NCI-H2196 treated with DMSO at 0.1 percent for 48 hours (cell line): Measurements from ENCODE around the gene GNGT2.

ENCODE experiments used
- DNase-seq: peaks from one replicate; lab custom pipeline; 2025; ENCODE audit not compliant: unreplicated experiment; lab: John Stamatoyannopoulos, UW

GNGT2 gene

GRCh38 chr17:49210158-49211029 is at the start of gene GNGT2, which contains the start of gene ABI3:
Gene GNGT2 (minus strand): TSS chr17:49210574. CDS start chr17:49207422, 3,152 bp downstream.
Gene ABI3 (plus strand): TSS chr17:49210707. CDS start chr17:49210725, 18 bp downstream.
- DNase-seq = no peak

DNA sequence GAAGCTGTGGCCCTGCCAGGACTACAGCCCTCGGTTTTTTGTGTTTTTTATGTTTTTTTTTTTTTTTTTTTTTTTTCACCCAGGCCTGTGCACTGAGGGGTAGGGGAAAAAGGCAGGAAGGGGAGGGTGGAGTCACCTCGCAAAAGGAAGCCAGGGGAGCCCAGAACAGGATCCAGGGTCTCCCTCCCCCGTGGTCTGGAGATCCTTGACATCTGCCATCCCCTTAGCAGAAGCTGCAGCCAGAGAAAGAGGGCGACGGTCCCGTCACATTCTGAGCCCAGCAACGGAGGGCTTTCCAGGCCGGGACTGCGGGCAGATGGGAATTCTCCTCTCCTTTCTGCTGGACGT is 49.3 kb upstream of the GNGT2 start:
- no peak for DNase-seq

DNA sequence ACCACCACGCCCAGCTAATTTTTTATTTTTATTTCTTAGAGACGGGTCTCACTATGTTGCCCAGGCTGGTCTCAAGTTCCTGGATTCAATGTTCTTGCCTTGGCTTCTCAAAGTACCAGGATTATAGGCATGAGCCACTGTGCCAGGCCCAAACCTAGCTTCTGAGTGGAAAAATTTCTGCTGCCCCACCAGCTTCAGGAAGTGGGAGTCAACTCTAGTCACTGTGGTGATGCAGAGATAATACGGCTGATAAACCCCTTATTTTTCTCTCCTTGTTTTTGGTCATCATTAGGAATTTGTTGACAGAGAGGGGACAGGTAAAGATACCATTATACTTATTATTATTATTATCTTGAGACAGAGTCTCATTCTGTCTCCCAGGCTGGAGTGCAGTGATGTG is 48.0 kb upstream of the GNGT2 start:
- DNase-seq = no peak

DNA sequence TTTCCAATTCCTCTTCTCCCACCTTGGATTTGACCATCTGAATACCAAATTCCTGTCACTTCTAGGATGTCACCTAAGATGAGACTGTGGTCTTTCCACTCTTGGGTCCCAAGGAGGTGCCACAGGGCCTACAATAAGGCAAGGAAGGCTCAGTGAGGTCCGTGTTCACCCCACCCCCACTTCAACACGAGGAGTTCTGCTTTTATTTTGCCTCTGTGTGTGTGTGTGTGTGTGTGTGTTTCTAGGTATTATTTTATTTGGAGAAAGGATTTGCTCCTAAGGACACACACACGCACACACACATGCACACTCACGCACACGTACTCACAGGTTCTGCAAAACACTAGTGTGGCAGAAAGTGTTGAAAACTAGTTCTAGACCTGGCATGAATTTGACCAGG is 44.8 kb upstream of the GNGT2 start:
- DNase-seq = no peak

DNA sequence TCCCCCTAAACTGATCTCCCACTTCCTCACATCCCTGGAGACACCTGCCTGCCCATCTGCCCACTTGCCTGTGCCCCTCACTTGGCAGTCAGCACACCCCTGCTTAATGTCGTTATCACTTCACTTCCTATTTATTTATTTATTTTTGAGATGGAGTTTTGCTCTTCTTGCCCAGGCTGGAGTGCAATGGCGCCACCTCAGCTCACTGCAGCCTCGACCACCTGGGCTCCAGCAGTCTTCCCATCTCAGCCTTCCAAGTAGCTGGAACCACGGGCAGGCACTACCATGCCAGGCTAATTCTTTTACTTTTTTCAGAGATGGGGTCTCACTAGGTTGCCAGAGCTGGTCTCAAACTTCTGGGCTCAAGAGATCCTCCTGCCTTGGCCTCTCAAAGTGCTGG is 43.7 kb upstream of the GNGT2 start:
- no peak for DNase-seq

GRCh38 chr17:49252148-49252695 is 41.8 kb upstream of the GNGT2 start:
- no peak for DNase-seq

DNA sequence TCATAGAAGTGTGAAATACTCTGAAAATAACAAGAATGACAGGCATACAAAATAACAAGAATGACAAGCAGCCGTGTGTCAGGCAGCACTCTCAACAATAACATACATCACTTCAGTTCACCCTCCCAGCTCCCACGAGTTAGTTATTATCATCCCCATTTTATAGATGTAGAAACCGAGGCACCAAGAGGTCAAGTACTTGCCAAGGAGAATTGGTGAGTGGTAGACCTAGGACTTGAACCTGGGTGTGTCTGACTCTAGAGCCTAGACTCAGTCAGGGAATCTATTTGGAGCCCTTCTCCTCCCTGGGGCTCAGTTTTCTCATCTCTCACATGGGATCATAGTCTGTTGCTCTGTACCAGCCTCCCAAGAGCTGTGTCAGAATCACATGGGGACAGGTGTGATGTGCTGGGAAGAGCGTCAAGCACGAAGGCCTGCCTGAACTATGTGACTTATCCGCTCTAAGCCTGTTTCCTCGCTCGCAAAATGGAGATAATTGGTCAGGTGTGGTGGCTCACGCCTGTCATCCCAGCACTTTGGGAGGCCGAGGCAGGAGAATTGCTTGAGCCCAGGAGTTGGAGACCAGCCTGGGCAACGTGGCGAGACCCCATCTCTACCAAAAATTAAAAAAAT is 39.6 kb upstream of the GNGT2 start:
- no peak for DNase-seq

DNA sequence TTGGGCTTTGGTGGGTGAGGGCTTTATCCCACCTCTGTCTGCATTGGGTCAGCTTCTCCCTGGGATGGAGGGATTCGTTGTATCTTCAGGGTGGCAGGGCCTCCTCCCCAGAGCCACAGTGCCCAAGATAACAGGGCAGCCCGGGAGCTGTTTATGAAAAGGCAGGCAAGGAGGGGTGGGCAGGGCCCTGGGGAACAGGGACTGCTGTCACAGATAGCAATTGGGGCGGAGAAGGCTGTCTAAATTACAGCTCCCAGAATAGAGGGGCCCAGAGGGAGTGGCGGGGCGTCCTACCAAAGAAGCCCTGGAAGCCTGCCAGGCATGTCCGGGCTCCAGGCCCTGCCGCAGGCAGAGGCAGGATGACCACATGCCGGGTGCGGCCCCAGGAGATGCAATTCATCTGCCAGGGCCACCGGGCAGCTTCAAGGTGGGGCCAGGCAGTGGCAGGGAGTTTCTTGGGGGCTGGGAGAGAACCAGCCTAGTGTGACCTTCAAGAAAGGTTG is 39.0 kb upstream of the GNGT2 start:
- DNase-seq = no peak

- no peak for DNase-seq
Measured at GRCh38 chr17:49247944-49248343, 37.6 kb upstream of the GNGT2 start.

DNA sequence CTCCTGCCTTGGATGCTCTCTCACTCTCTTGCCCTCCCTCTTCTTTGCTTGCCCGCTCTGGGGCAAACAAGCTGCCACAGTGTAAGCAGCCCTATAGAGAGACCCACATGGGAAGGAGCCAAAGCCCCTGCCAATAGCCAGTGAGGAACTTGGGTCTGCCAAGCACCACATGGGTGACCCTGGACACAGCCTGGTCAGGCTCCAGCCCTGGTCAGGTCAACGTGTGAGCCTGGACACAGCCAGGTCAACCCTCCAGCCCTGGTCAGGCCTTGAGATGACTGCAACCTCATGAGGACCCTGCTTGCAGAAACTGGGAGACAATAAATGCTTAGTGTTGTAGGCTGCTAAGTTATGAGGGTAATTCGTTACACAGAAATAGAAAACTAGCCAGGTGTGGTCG is 34.5 kb upstream of the GNGT2 start:
- no peak for DNase-seq

DNA sequence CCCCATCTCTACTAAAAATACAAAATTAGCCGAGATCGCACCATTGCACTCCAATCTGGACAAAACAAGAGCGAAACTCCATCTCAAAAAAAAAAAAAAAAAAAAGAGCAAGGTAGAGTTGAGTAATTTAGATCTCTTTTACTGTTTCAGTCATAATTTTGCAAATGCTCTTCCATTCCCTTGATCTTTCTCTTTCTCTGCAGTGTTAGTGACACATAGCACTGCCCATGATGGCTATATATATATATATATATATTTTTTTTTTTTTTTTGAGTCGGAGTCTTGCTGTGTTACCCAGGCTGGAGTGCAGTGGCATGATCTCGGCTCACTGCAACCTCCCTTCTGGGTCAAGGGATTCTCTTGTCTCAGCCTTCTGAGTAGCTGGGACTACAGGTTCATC is 32.4 kb upstream of the GNGT2 start:
- DNase-seq = no peak

- DNase-seq = no peak
Measured at GRCh38 chr17:49241692-49242397, 31.5 kb upstream of the GNGT2 start.

GRCh38 chr17:49241040-49241439 is 30.7 kb upstream of the GNGT2 start:
- DNase-seq = no peak

GRCh38 chr17:49240619-49241018 is 30.2 kb upstream of the GNGT2 start:
- no peak for DNase-seq

- DNase-seq = no peak
Measured at GRCh38 chr17:49239963-49240362, 29.6 kb upstream of the GNGT2 start.

GRCh38 chr17:49235896-49236295 is 25.5 kb upstream of the GNGT2 start:
- DNase-seq = no peak

DNA sequence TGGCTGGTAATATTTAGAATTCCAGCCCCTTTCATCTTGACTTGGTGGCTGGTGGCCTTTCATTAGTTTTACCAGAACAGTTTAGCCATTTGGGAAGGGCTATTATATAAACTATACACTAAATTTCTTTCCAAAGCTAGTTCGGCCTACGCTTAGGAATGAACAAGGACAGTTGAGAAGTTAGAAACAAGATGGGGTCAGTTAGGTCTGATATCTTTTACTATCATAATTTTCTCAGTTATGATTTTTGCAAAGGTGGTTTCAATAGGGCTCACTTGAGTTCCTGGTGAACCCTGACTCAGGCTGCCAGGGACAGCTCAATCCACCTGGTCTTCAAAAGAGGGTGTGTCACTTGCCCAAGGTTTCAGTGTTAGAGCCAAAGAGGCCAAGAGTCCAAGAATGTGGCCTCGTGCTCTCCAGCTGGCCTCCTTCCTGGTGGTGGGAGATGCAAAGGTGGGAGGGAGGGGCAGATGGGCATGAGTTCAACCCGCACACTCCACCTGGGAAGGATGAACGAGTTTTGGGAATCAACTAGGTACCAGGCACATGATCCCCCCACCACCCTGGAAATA is 24.2 kb upstream of the GNGT2 start:
- no peak for DNase-seq

- DNase-seq = no peak
Measured at GRCh38 chr17:49231563-49231894, 21.2 kb upstream of the GNGT2 start.

DNA sequence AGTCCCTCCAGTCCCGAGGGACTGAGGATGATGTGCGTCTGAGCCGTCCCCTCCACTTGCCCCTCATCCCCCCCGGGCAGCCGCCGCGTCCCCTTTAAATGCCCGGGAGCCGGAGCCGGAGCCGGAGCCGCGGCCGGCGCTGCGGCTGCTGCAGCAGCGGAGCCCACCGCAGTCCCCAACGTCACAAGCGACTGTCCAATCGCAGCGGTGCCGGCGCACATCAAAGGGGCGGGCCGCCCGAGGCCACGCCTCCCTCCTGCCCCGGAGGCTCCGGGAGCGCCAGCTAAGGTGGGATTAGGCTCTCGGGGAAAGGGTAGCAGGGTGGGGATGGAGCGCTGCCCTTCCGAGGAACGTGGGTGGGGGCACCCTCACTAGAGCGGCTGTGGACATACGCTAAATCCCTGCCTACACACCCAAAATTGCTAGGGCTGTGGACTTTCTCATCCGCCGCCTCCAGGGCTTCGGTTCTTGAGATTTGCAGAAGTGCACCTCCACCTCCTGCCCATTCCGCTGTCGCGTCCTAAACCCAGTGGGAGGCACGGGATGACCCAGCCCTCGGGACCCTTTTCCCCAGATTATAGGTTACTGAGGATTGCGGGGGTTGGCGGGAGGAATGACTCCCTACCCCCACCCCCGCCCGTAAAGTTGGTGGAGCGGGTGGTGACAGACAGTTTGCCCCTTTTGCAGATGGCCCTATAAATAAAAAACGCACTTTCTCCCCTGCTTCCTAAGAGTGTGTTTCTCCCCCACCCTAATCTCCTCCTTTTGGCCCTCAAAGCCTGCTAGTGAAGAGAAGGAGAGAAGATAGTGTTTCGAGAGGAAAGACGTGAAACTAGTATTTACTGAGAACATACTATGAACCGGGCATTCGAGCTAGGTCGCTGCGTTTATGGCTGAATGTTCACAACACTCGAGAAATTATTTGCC is 20.5 kb upstream of the GNGT2 start, which contains the start of gene PHOSPHO1:
Gene PHOSPHO1, minus strand, starts transcription at position 152 of the 927 bp plus-strand sequence. CDS start 4,096 bp downstream, outside the sequence.
- peak; percentile 60 for DNase-seq
